ENCODE results near the gene TDRD12.

DNA sequence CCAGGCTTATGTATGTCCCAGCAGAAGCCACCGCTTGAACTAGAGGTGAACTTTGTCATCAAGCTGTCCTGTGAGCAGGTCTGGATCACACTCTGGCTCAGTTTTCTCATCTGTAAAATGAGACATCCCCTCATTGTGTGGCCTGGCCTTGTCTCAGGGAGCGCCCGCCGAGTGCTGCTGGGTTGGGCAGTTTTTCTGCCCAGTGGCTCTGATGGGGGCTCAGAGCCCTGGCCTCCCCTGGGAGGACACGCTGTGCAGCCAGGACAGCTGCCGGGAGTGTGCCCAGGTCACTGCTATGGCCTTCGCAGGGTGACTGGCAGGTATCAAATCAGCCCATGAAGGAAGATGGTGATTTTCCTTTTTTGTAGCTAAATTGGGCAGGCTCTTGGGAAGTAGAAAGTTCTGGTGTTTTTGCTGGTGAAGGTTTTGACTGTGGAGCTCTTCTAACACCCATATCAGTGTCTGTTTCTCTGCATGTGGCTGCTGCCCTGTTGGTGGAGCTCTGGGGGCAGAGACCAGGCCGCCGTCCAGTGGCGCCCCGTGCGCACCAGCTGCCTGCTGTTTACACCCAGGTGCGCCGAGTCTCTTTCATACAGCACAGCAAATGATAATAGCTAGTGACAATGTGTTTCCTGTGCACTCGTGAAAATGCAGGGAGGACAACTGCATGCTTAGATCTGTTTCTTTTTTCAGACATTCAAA lies 109.2 kb downstream of the TDRD12 start:
- TF ChIP-seq, protein P1, sequence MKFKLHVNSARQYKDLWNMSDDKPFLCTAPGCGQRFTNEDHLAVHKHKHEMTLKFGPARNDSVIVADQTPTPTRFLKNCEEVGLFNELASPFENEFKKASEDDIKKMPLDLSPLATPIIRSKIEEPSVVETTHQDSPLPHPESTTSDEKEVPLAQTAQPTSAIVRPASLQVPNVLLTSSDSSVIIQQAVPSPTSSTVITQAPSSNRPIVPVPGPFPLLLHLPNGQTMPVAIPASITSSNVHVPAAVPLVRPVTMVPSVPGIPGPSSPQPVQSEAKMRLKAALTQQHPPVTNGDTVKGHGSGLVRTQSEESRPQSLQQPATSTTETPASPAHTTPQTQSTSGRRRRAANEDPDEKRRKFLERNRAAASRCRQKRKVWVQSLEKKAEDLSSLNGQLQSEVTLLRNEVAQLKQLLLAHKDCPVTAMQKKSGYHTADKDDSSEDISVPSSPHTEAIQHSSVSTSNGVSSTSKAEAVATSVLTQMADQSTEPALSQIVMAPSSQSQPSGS (CRISPR knock-in tag; IDR thresholded peaks at IDR 0.05; ENCODE audit: borderline replicate concordance, low read depth) = no peak
- TF ChIP-seq, protein P2, sequence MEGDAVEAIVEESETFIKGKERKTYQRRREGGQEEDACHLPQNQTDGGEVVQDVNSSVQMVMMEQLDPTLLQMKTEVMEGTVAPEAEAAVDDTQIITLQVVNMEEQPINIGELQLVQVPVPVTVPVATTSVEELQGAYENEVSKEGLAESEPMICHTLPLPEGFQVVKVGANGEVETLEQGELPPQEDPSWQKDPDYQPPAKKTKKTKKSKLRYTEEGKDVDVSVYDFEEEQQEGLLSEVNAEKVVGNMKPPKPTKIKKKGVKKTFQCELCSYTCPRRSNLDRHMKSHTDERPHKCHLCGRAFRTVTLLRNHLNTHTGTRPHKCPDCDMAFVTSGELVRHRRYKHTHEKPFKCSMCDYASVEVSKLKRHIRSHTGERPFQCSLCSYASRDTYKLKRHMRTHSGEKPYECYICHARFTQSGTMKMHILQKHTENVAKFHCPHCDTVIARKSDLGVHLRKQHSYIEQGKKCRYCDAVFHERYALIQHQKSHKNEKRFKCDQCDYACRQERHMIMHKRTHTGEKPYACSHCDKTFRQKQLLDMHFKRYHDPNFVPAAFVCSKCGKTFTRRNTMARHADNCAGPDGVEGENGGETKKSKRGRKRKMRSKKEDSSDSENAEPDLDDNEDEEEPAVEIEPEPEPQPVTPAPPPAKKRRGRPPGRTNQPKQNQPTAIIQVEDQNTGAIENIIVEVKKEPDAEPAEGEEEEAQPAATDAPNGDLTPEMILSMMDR (IDR thresholded peaks at IDR 0.05) = no peak
- TF ChIP-seq, protein P3, sequence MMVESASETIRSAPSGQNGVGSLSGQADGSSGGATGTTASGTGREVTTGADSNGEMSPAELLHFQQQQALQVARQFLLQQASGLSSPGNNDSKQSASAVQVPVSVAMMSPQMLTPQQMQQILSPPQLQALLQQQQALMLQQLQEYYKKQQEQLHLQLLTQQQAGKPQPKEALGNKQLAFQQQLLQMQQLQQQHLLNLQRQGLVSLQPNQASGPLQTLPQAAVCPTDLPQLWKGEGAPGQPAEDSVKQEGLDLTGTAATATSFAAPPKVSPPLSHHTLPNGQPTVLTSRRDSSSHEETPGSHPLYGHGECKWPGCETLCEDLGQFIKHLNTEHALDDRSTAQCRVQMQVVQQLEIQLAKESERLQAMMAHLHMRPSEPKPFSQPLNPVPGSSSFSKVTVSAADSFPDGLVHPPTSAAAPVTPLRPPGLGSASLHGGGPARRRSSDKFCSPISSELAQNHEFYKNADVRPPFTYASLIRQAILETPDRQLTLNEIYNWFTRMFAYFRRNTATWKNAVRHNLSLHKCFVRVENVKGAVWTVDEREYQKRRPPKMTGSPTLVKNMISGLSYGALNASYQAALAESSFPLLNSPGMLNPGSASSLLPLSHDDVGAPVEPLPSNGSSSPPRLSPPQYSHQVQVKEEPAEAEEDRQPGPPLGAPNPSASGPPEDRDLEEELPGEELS (CRISPR knock-in tag; IDR thresholded peaks at IDR 0.05) = no peak
- TF ChIP-seq, protein P4, sequence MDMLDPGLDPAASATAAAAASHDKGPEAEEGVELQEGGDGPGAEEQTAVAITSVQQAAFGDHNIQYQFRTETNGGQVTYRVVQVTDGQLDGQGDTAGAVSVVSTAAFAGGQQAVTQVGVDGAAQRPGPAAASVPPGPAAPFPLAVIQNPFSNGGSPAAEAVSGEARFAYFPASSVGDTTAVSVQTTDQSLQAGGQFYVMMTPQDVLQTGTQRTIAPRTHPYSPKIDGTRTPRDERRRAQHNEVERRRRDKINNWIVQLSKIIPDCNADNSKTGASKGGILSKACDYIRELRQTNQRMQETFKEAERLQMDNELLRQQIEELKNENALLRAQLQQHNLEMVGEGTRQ (CRISPR knock-in tag; IDR thresholded peaks at IDR 0.05) = no peak
- no peak for TF ChIP-seq SP1 (CRISPR knock-in tag; conservative IDR thresholded peaks at IDR 0.05)
